Calu3 (cell line): ENCODE results near the gene COG3. TPM values are rescaled to one million over a fixed set of nuclear protein-coding genes. Genes with fewer than 3 reads are reported as not detected.

ENCODE experiments used
- BruUV-seq: library from RNA; stranded (reverse); fragments of 400-500 nt; replicated peaks from 2 replicates; lab custom pipeline; 2021; lab: Mats Ljungman, UMichigan
- CTCF ChIA-PET: fragments of 300-600 bp; sonication (Branson Sonifier 250); formaldehyde crosslinking; loops from one replicate; lab custom pipeline; 2022; ENCODE audit warnings: antibody characterized with exemption; lab: Charles Lee
- DNase-seq: peaks from one replicate; pipeline ENCODE4 v3.0.0; 2022
- H3K27ac Mint-ChIP-seq: one replicate; pipeline ENCODE4 v1.8.0; 2022; ENCODE audit warnings: mixed read lengths; ENCODE audit not compliant: unreplicated experiment
- H3K27me3 Mint-ChIP-seq: one replicate; pipeline ENCODE4 v1.8.0; 2022; ENCODE audit warnings: mixed read lengths; ENCODE audit not compliant: unreplicated experiment
- H3K36me3 Mint-ChIP-seq: one replicate; pipeline ENCODE4 v1.8.0; 2022; ENCODE audit warnings: mild to moderate bottlenecking, moderate library complexity, mixed read lengths; ENCODE audit not compliant: insufficient read depth, unreplicated experiment
- H3K4me1 Mint-ChIP-seq: one replicate; pipeline ENCODE4 v1.8.0; 2022; ENCODE audit warnings: mild to moderate bottlenecking, low read depth, mixed read lengths; ENCODE audit not compliant: unreplicated experiment
- H3K4me3 Mint-ChIP-seq: one replicate; pipeline ENCODE4 v1.8.0; 2022; ENCODE audit warnings: mild to moderate bottlenecking, low read depth, moderate library complexity, mixed read lengths; ENCODE audit not compliant: unreplicated experiment
- H3K9me3 Mint-ChIP-seq: one replicate; pipeline ENCODE4 v1.8.0; 2022; ENCODE audit warnings: low read depth, mixed read lengths; ENCODE audit not compliant: unreplicated experiment
- CTCF ChIP-seq: fragments of 200-600 bp; IDR thresholded peaks from one replicate; pipeline ENCODE4 v1.8.0; 2022; ENCODE audit warnings: antibody characterized with exemption; ENCODE audit not compliant: unreplicated experiment
- intact Hi-C: fragments of 100-400 bp; cut with micrococcal nuclease; formaldehyde crosslinking; loops from one replicate; pipeline ENCODE4 v1.10.0; 2022; ENCODE audit not compliant: unreplicated experiment
- total RNA-seq: library from RNA; stranded (reverse); gene quantifications from 2 replicates; pipeline ENCODE4 v1.2.3, GENCODE V29; 2022

The COG3 gene
- total RNA-seq, 1 experiment from 2014 or later: 21.6 TPM

- intact Hi-C loops: no loop called here
- H3K4me3 Mint-ChIP-seq: no peak overlapping the region
- CTCF ChIA-PET: interaction anchor here (0.7 kb wide), 1 partner anchor 879 kb away, joined by 3 read pairs; no protein-coding TSS in a partner anchor
Observed at GRCh38 chr13:45441633-45442032, 23.1 kb upstream of the COG3 start.

GRCh38 chr13:45445053-45445452, 19.7 kb upstream of the COG3 start:
- BruUV-seq: no TSS peak
- Mint-ChIP-seq H3K27ac (no peak overlapping the region), H3K4me3 (no peak overlapping the region), H3K27me3 (peaks cover 13% of the 10 kb centered on the region), H3K9me3 (no peaks in the 10 kb centered on the region), H3K36me3 (no peaks in the 10 kb centered on the region), H3K4me1 (no peaks in the 10 kb centered on the region)
- no peak for DNase-seq
- CTCF ChIA-PET: no interaction called here
- intact Hi-C loops: no loop called here
- no peak for TF ChIP-seq CTCF

More at GRCh38 chr13:45441633-45442032, 23.1 kb upstream of the COG3 start:
- H3K4me1 Mint-ChIP-seq: no peaks in the 10 kb centered on the region
- H3K27me3 Mint-ChIP-seq: peaks cover 13% of the 10 kb centered on the region
- no peak overlapping the region for H3K27ac Mint-ChIP-seq
- no peaks in the 10 kb centered on the region for H3K36me3 Mint-ChIP-seq
- TF ChIP-seq CTCF: no peak
- no peak for DNase-seq
- BruUV-seq: no TSS peak
- H3K9me3 Mint-ChIP-seq: no peaks in the 10 kb centered on the region

GRCh38 chr13:45446181-45446580, 18.6 kb upstream of the COG3 start:
- H3K36me3 Mint-ChIP-seq: no peaks in the 10 kb centered on the region
- H3K4me1 Mint-ChIP-seq: no peaks in the 10 kb centered on the region
- H3K4me3 Mint-ChIP-seq: no peak overlapping the region
- no peak overlapping the region for H3K27ac Mint-ChIP-seq
- TF ChIP-seq CTCF: no peak
- intact Hi-C loops: no loop called here
- no peaks in the 10 kb centered on the region for H3K9me3 Mint-ChIP-seq
- H3K27me3 Mint-ChIP-seq: peaks cover 13% of the 10 kb centered on the region
- no TSS peak for BruUV-seq
- CTCF ChIA-PET: no interaction called here
- no peak for DNase-seq

GRCh38 chr13:45447050-45447661, 17.6 kb upstream of the COG3 start:
- no peak overlapping the region for H3K4me3 Mint-ChIP-seq
- BruUV-seq: no TSS peak
- H3K27me3 Mint-ChIP-seq: peaks cover 13% of the 10 kb centered on the region
- no peaks in the 10 kb centered on the region for H3K36me3 Mint-ChIP-seq
- no peaks in the 10 kb centered on the region for H3K9me3 Mint-ChIP-seq
- H3K4me1 Mint-ChIP-seq: no peaks in the 10 kb centered on the region
- CTCF ChIA-PET: interaction anchor here (0.6 to 1.6 kb wide), 2 partner anchors 18 to 115 kb away, joined by 6 to 9 read pairs; no protein-coding TSS in a partner anchor
- no peak overlapping the region for H3K27ac Mint-ChIP-seq
- DNase-seq: no peak
- intact Hi-C loops: no loop called here
- no peak for TF ChIP-seq CTCF
